DND-41 (cell line): ENCODE results near the gene CRYGB.
A peak's percentile ranks its signal among the peaks of the same experiment; 100 is the strongest.

Source experiments
- ATAC-seq: fragments of 200-7000 bp; cut with Tn5 transposase; 3 replicates; pipeline ENCODE4 v1.9.1; 2021; ENCODE audit warnings: low read depth; ENCODE audit not compliant: insufficient read depth
- DNase-seq: peaks from one replicate; pipeline ENCODE4 v3.0.0-alpha.2; 2020
- H2AFZ ChIP-seq: 2 replicates; pipeline ENCODE4 v1.6.0; 2012; ENCODE audit warnings: low read depth, low read length
- H3K27ac ChIP-seq: 2 replicates; pipeline ENCODE4 v1.5.1; 2012; ENCODE audit warnings: low read length, inconsistent platforms
- H3K27me3 ChIP-seq: fragments of 200-600 bp; sonication (generic); 2 replicates; pipeline ENCODE4 v1.6.0; 2012; ENCODE audit warnings: low read length, mild to moderate bottlenecking, inconsistent platforms; ENCODE audit not compliant: insufficient read depth, poor library complexity
- H3K36me3 ChIP-seq: 2 replicates; pipeline ENCODE4 v1.5.1; 2012; ENCODE audit warnings: low read length, inconsistent platforms; ENCODE audit not compliant: insufficient read depth
- H3K4me1 ChIP-seq: 2 replicates; pipeline ENCODE4 v1.5.1; 2012; ENCODE audit warnings: mild to moderate bottlenecking, low read length; ENCODE audit not compliant: insufficient read depth
- H3K4me2 ChIP-seq: 2 replicates; pipeline ENCODE4 v1.6.0; 2012; ENCODE audit warnings: mild to moderate bottlenecking, moderate library complexity, low read length, inconsistent platforms; ENCODE audit not compliant: insufficient read depth
- H3K4me3 ChIP-seq, 2 experiments: fragments of 200-600 bp in 1 of 2; shearing (Covaris generic) in 1 of 2; 2 replicates each; pipeline ENCODE4 v1.5.1; 2012 to 2016; ENCODE audit warnings: inconsistent platforms in 2 of 2, low read length in 2 of 2, mild to moderate bottlenecking in 2 of 2, low read depth in 1 of 2, moderate library complexity in 1 of 2
- H3K79me2 ChIP-seq: 2 replicates; pipeline ENCODE4 v1.6.0; 2012; ENCODE audit warnings: low read length, inconsistent platforms; ENCODE audit not compliant: insufficient read depth
- H3K9ac ChIP-seq: 2 replicates; pipeline ENCODE4 v1.6.0; 2012; ENCODE audit warnings: low read depth, mild to moderate bottlenecking, inconsistent platforms, low read length, moderate library complexity
- H3K9me3 ChIP-seq: 2 replicates; pipeline ENCODE4 v1.5.1; 2012; ENCODE audit warnings: low read length, moderate library complexity, mild to moderate bottlenecking, inconsistent platforms; ENCODE audit not compliant: insufficient read depth, severe bottlenecking
- H4K20me1 ChIP-seq: 2 replicates; pipeline ENCODE4 v1.6.0; 2012; ENCODE audit warnings: low read length; ENCODE audit not compliant: insufficient read depth
- EZH2 ChIP-seq: IDR thresholded peaks from 3 replicates; pipeline ENCODE4 v1.6.1; 2012; ENCODE audit warnings: borderline replicate concordance, low read depth, mild to moderate bottlenecking, moderate library complexity, low read length, inconsistent platforms; ENCODE audit not compliant: severe bottlenecking
- TF ChIP-seq, protein P1 (sequence below): IDR thresholded peaks from 2 replicates; pipeline ENCODE4 v1.5.1; 2012; ENCODE audit warnings: borderline replicate concordance, low read length, moderate library complexity, mild to moderate bottlenecking; ENCODE audit not compliant: poor library complexity, severe bottlenecking; ENCODE audit errors: extremely low read depth

The CRYGB gene

DNA sequence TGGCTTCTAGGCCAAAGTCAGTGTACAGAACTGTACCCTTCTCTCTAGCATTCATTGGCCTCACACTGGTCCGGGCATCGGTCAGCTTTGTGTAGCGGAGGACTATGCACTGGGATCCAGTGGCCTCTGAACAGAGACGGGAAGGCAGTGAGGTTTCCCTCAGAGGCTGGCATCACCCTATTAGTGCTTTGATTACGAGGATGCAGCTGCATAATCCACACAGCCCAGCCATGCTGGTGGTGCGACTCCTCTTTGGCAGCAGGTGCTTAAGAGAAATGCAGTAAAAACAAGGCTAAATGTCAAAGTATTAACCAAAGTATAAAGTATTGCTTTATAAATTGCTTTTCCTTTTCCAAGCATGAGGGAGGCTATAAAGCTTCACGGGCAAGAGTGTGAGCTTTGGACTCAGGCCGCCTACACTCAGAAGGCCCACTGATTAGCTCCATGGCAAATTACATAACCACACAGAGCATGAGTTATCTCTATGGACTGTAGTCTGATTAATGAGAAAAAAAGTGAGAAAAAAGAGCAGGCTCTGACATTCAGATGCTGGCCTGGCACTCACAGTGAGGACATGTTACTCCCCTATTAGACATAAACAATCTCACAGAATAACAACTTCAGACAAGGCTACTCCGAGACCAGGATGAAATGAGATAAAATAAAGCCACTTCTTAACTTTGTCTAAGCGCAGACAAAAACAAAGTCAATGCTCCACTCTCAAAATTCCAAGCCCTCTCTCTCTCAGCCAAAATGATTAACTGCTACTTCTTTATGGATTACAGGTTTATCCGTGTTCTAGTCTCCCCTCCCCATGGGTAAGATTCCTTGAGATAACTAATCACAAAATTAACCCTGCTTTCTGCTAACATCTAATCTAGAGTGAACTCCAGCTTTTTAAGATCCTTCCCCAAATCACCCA lies 9.9 kb downstream of the CRYGB start:
- Histone ChIP-seq H3K4me1 (peaks cover 13% of the 10 kb centered on the region), H3K9me3 (no peaks in the 10 kb centered on the region), H3K4me3 (no peak overlapping the region), H2AFZ (no peak overlapping the region), H3K27me3 (no peaks in the 10 kb centered on the region), H3K4me2 (no peak overlapping the region), H3K27ac (no peak overlapping the region), H3K9ac (no peak overlapping the region), H3K36me3 (no peaks in the 10 kb centered on the region), H3K79me2 (no peaks in the 10 kb centered on the region), H4K20me1 (no peaks in the 10 kb centered on the region)
- no peak for DNase-seq
- ATAC-seq: no peak
- no peak for TF ChIP-seq EZH2
- TF ChIP-seq, protein P1, sequence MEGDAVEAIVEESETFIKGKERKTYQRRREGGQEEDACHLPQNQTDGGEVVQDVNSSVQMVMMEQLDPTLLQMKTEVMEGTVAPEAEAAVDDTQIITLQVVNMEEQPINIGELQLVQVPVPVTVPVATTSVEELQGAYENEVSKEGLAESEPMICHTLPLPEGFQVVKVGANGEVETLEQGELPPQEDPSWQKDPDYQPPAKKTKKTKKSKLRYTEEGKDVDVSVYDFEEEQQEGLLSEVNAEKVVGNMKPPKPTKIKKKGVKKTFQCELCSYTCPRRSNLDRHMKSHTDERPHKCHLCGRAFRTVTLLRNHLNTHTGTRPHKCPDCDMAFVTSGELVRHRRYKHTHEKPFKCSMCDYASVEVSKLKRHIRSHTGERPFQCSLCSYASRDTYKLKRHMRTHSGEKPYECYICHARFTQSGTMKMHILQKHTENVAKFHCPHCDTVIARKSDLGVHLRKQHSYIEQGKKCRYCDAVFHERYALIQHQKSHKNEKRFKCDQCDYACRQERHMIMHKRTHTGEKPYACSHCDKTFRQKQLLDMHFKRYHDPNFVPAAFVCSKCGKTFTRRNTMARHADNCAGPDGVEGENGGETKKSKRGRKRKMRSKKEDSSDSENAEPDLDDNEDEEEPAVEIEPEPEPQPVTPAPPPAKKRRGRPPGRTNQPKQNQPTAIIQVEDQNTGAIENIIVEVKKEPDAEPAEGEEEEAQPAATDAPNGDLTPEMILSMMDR: no peak

DNA sequence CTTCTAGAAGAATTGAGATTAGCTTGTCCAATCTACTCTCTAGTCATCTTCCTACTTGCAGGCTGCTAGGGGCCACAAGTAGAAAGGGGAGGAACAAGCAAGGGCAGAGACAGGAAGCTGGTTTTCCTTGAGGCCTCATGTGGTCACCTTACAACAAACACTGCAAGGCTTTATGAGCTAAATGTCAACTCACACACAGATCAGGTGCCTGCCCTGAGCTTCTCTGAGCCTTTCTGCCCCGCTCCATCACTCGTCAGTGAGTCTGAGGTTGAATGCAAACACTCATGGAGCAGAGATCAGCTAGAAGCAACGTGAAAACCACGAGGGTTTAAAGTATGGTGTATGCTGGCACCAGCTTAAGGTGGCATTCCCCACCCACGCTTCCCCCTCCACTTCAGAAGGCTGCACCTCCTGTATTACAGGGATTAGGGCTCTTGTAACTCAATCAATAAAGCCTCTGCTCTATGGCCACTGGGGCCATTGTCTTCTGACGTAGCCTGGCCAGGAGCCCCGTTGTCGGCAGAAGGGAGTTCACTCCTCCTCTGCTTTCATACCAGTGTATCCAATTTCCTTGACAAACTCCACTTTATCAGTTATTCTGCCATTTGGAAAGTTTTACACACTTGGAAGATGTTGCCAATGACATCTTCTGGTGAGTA lies 10.9 kb downstream of the CRYGB start:
- Histone ChIP-seq H2AFZ (peak overlapping the region; percentile 65; the same call in 1 of the 2 replicates), H3K9ac (no peak overlapping the region), H3K4me2 (peak overlapping the region; percentile 36; the same call in 1 of the 2 replicates), H4K20me1 (no peaks in the 10 kb centered on the region), H3K4me1 (peaks cover 13% of the 10 kb centered on the region), H3K79me2 (no peaks in the 10 kb centered on the region), H3K27ac (peak overlapping the region; percentile 40; the same call in 1 of the 2 replicates), H3K9me3 (no peaks in the 10 kb centered on the region), H3K4me3 (no peak overlapping the region), H3K27me3 (no peaks in the 10 kb centered on the region), H3K36me3 (no peaks in the 10 kb centered on the region)
- ATAC-seq (peak; percentile 95), DNase-seq (peak; percentile 55)
- TF ChIP-seq, protein P1: no peak
- no peak for TF ChIP-seq EZH2

DNA sequence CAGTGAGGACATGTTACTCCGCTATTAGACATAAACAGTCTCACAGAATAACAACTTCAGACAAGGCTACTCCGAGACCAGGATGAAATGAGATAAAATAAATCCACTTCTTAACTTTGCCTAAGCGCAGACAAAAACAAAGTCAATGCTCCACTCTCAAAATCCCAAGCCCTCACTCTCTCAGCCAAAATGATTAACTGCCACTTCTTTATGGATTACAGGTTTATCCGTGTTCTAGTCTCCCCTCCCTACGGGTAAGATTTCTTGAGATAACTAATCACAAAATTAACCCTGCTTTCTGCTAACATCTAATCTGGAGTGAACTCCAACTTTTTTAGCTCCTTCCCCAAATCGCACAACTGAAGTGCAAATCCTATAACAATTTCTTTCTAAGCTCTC lies 15.2 kb downstream of the CRYGB start:
- H4K20me1 ChIP-seq: no peaks in the 10 kb centered on the region
- no peaks in the 10 kb centered on the region for H3K27me3 ChIP-seq
- H3K4me2 ChIP-seq: no peak overlapping the region
- TF ChIP-seq EZH2: no peak
- TF ChIP-seq, protein P1: no peak
- no peak overlapping the region for H3K27ac ChIP-seq
- no peaks in the 10 kb centered on the region for H3K9me3 ChIP-seq
- no peak for ATAC-seq
- H3K4me1 ChIP-seq: peaks cover 12% of the 10 kb centered on the region
- no peak overlapping the region for H3K9ac ChIP-seq
- H3K36me3 ChIP-seq: no peaks in the 10 kb centered on the region
- no peaks in the 10 kb centered on the region for H3K79me2 ChIP-seq
- H3K4me3 ChIP-seq: no peak overlapping the region
- no peak for DNase-seq
- H2AFZ ChIP-seq: no peak overlapping the region
